K562 (cell line): Measurements from ENCODE around the gene ATRIP. TPM values are rescaled to one million over a fixed set of nuclear protein-coding genes. Genes with fewer than 3 reads are reported as not detected.

Experiments
- CREB3 ChIP-seq: fragments of 450-650 bp; conservative IDR thresholded peaks from 2 replicates; pipeline ENCODE4 v1.6.1; 2016; ENCODE audit warnings: missing genetic modification characterization, low read depth, mild to moderate bottlenecking, missing compliant biosample characterization, moderate library complexity
- DACH1 ChIP-seq: fragments of 450-650 bp; IDR thresholded peaks from 2 replicates; pipeline ENCODE4 v1.6.1; 2018; ENCODE audit not compliant: partially characterized antibody
- HLTF ChIP-seq: fragments of 450-650 bp; IDR thresholded peaks from 2 replicates; pipeline ENCODE4 v1.6.1; 2016
- MYBL2 ChIP-seq, 2 experiments: fragments of 450-650 bp in 1 of 2; sonication (generic) in 1 of 2; formaldehyde crosslinking in 1 of 2; IDR thresholded peaks; 2 replicates each; pipeline versions ENCODE4 v1.6.1 to v1.8.1; 2017 to 2022; ENCODE audit warnings: borderline replicate concordance in 1 of 2, inconsistent platforms in 1 of 2, low read depth in 1 of 2, mild to moderate bottlenecking in 1 of 2, missing genetic modification reagents in 1 of 2, moderate library complexity in 1 of 2
- NKRF ChIP-seq: fragments of 450-650 bp; IDR thresholded peaks from 2 replicates; pipeline ENCODE4 v1.6.1; 2016; ENCODE audit warnings: borderline replicate concordance
- POLR2A ChIP-seq: fragments of 450-650 bp; conservative IDR thresholded peaks from 2 replicates; pipeline ENCODE4 v1.6.1; 2016
- PTRF ChIP-seq: fragments of 450-650 bp; IDR thresholded peaks from 2 replicates; pipeline ENCODE4 v1.6.1; 2016; ENCODE audit warnings: mild to moderate bottlenecking, missing genetic modification characterization, missing compliant biosample characterization
- RNF2 ChIP-seq: sonication (generic); IDR thresholded peaks from 2 replicates; pipeline ENCODE4 v1.6.1; 2016
- STAT5B ChIP-seq: fragments of 250-450 bp; sonication (Bioruptor Pico); IDR thresholded peaks from 2 replicates; pipeline ENCODE4 v1.8.0; 2021; ENCODE audit warnings: mild to moderate bottlenecking, inconsistent platforms
- USF1 ChIP-seq: sonication (generic); formaldehyde crosslinking; IDR thresholded peaks from 2 replicates; pipeline ENCODE4 v1.9.0; 2022; ENCODE audit warnings: mild to moderate bottlenecking, missing genetic modification reagents
- XRCC4 ChIP-seq: IDR thresholded peaks from one replicate; pipeline ENCODE4 v1.6.1; 2011; ENCODE audit not compliant: insufficient read depth, insufficient read length; ENCODE audit errors: extremely low read depth
- ZNF175 ChIP-seq: fragments of 200-800 bp; sonication (Bioruptor generic); IDR thresholded peaks from 2 replicates; pipeline ENCODE4 v1.6.1; 2016; ENCODE audit warnings: low read depth, mild to moderate bottlenecking, missing genetic modification characterization, missing compliant biosample characterization
- polyA plus RNA-seq, 8 experiments: library from polyadenylated mRNA; depleted of rRNA in 4 of 8; stranded (reverse) in 5 of 8; unstranded in 3 of 8; fragments of >200 nt; fragmentation: Nextera tagmentation in 2 of 8; fragmentation: Illumina TruSeq in 1 of 8; extraction: Ambion mirVana in 2 of 8; extraction: Trizol in 1 of 8; gene quantifications; 2 replicates each; pipeline versions ENCODE4 v1.2.1 to v1.2.3, GENCODE V29; 2011 to 2014; ENCODE audit warnings: inconsistent platforms in 1 of 8, missing spikeins in 1 of 8
- total RNA-seq, 7 experiments: library from RNA; depleted of rRNA in 6 of 7; stranded (reverse); fragments of >200 nt in 6 of 7; fragmentation: Illumina TruSeq in 2 of 7; extraction: Trizol in 2 of 7; gene quantifications; 2 replicates each; pipeline versions ENCODE4 v1.2.1 to v1.2.3, GENCODE V29; 2011 to 2021; ENCODE audit warnings: low replicate concordance in 1 of 7
- TF ChIP-seq, protein P1 (sequence below): fragments of 450-650 bp; IDR thresholded peaks from 2 replicates; pipeline ENCODE4 v1.6.1; 2016; ENCODE audit warnings: low read depth
- TF ChIP-seq, protein P2 (sequence below): fragments of 450-650 bp; IDR thresholded peaks from 2 replicates; pipeline ENCODE4 v1.6.1; 2017; ENCODE audit warnings: antibody characterized with exemption

ATRIP gene
- total and polyA plus RNA-seq, 9 of the 15 experiments (the other 6 are each of a cell fraction or from before 2014, with no cell fraction given), result 1.7 to 15.7 (median 10.5) TPM

- TF ChIP-seq, protein P1, sequence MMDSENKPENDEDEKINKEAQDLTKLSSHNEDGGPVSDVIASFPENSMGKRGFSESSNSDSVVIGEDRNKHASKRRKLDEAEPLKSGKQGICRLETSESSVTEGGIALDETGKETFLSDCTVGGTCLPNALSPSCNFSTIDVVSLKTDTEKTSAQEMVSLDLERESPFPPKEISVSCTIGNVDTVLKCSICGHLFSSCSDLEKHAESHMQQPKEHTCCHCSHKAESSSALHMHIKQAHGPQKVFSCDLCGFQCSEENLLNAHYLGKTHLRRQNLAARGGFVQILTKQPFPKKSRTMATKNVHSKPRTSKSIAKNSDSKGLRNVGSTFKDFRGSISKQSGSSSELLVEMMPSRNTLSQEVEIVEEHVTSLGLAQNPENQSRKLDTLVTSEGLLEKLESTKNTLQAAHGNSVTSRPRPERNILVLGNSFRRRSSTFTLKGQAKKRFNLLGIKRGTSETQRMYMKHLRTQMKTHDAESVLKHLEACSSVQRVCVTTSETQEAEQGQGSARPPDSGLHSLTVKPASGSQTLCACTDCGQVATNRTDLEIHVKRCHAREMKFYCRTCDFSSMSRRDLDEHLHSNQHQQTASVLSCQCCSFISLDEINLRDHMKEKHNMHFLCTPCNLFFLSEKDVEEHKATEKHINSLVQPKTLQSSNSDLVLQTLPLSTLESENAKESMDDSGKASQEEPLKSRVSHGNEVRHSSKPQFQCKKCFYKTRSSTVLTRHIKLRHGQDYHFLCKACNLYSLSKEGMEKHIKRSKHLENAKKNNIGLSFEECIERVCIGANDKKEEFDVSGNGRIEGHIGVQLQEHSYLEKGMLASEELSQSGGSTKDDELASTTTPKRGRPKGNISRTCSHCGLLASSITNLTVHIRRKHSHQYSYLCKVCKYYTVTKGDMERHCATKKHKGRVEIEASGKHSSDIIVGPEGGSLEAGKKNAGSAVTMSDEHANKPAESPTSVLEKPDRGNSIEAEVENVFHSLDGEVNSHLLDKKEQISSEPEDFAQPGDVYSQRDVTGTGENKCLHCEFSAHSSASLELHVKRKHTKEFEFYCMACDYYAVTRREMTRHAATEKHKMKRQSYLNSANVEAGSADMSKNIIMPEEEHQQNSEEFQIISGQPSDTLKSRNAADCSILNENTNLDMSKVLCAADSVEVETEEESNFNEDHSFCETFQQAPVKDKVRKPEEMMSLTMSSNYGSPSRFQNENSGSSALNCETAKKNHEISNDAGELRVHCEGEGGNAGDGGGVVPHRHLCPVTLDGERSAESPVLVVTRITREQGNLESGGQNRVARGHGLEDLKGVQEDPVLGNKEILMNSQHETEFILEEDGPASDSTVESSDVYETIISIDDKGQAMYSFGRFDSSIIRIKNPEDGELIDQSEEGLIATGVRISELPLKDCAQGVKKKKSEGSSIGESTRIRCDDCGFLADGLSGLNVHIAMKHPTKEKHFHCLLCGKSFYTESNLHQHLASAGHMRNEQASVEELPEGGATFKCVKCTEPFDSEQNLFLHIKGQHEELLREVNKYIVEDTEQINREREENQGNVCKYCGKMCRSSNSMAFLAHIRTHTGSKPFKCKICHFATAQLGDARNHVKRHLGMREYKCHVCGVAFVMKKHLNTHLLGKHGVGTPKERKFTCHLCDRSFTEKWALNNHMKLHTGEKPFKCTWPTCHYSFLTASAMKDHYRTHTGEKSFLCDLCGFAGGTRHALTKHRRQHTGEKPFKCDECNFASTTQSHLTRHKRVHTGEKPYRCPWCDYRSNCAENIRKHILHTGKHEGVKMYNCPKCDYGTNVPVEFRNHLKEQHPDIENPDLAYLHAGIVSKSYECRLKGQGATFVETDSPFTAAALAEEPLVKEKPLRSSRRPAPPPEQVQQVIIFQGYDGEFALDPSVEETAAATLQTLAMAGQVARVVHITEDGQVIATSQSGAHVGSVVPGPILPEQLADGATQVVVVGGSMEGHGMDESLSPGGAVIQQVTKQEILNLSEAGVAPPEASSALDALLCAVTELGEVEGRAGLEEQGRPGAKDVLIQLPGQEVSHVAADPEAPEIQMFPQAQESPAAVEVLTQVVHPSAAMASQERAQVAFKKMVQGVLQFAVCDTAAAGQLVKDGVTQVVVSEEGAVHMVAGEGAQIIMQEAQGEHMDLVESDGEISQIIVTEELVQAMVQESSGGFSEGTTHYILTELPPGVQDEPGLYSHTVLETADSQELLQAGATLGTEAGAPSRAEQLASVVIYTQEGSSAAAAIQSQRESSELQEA, result no peak
- TF ChIP-seq POLR2A, result no peak
- no peak for TF ChIP-seq STAT5B
- no peak for TF ChIP-seq NKRF
- no peak for TF ChIP-seq XRCC4
- no peak for TF ChIP-seq ZNF175 (CRISPR knock-in tag)
- TF ChIP-seq PTRF (tag), result no peak
- no peak for TF ChIP-seq CREB3 (tag)
- TF ChIP-seq, protein P2, sequence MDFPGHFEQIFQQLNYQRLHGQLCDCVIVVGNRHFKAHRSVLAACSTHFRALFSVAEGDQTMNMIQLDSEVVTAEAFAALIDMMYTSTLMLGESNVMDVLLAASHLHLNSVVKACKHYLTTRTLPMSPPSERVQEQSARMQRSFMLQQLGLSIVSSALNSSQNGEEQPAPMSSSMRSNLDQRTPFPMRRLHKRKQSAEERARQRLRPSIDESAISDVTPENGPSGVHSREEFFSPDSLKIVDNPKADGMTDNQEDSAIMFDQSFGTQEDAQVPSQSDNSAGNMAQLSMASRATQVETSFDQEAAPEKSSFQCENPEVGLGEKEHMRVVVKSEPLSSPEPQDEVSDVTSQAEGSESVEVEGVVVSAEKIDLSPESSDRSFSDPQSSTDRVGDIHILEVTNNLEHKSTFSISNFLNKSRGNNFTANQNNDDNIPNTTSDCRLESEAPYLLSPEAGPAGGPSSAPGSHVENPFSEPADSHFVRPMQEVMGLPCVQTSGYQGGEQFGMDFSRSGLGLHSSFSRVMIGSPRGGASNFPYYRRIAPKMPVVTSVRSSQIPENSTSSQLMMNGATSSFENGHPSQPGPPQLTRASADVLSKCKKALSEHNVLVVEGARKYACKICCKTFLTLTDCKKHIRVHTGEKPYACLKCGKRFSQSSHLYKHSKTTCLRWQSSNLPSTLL, result no peak
- TF ChIP-seq USF1, result no peak
- no peak for TF ChIP-seq RNF2
- no peak for TF ChIP-seq DACH1
- no peak for TF ChIP-seq HLTF
- TF ChIP-seq MYBL2 (IDR thresholded peaks at IDR 0.05; ENCODE audit: low read depth), result no peak
- no peak for TF ChIP-seq MYBL2 (CRISPR knock-in tag; IDR thresholded peaks at IDR 0.05; ENCODE audit: borderline replicate concordance)
Observed at GRCh38 chr3:48400824-48401433, 45.6 kb upstream of the ATRIP start (continued).
